Thoracic aorta (tissue), 2 donors: ENCODE results near the gene MCF2L. TPM values are rescaled to one million over a fixed set of nuclear protein-coding genes. Genes with fewer than 3 reads are reported as not detected.

Source experiments
- ATAC-seq: fragments of 150-250 bp; one replicate; pipeline ENCODE4 v1.8.0; 2017; ENCODE audit warnings: low read depth; ENCODE audit not compliant: insufficient number of reproducible peaks, low FRiP score
- DNase-seq: peaks from one replicate; pipeline ENCODE4 v3.0.0-alpha.2; 2020; ENCODE audit warnings: low spot score
- H3K27ac ChIP-seq, 2 donors: fragments of 200-600 bp; sonication (generic); 1 replicate in 1 of 2; 2 replicates in 1 of 2; pipeline ENCODE4 v1.5.1; 2016; ENCODE audit warnings: mild to moderate bottlenecking in 2 of 2, moderate library complexity in 2 of 2
- H3K27me3 ChIP-seq: fragments of 200-600 bp; sonication (generic); replicated peaks from 2 replicates; pipeline ENCODE4 v1.6.0; 2016; ENCODE audit warnings: mild to moderate bottlenecking; ENCODE audit not compliant: insufficient read depth
- H3K36me3 ChIP-seq: fragments of 200-600 bp; sonication (generic); one replicate; pipeline ENCODE4 v1.5.1; 2016
- H3K4me1 ChIP-seq, 2 donors: fragments of 200-600 bp; sonication (generic); 1 replicate in 1 of 2; 2 replicates in 1 of 2; pipeline versions ENCODE4 v1.5.1 to v1.6.0; 2016; ENCODE audit warnings: low read depth in 2 of 2, mild to moderate bottlenecking in 1 of 2; ENCODE audit not compliant: control insufficient read depth in 1 of 2
- H3K4me3 ChIP-seq: fragments of 200-600 bp; sonication (generic); 2 replicates; pipeline ENCODE4 v1.5.1; 2016; ENCODE audit warnings: mild to moderate bottlenecking
- H3K9me3 ChIP-seq: fragments of 200-600 bp; sonication (generic); 2 replicates; pipeline ENCODE4 v1.5.1; 2016
- total RNA-seq, 2 donors: library from RNA; depleted of rRNA; stranded (reverse); fragments of >200 nt; gene quantifications; one replicate each; pipeline versions ENCODE4 v1.1.0 to v1.2.3, GENCODE V29; 2016
- TF ChIP-seq, protein P1 (sequence below): fragments of 200-600 bp; sonication (generic); IDR thresholded peaks from one replicate; pipeline ENCODE4 v1.5.1; 2019; ENCODE audit warnings: antibody characterized with exemption

Gene MCF2L
- total RNA-seq, 2 donors from 2014 or later: 34.9 to 49.2 TPM

DNA sequence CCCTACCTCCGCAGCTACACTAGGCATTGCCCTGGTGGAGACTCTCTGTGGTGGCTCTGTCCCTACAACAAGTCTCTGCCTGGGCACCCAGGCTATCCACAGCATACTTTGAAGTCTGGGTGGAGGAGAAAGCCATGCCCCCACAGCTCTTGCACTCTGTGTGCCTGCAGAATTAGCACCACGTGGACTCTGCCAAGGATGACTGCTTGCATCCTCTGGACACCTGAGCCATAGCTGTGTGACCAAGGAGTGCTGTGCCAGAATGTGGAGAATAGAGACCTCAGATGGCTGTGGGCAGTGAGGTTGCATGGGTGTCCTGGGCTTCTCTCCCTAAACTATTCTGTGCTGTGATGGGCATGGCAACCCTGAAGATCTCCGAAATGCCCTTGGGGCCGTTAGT lies 21.2 kb upstream of the MCF2L start:
- TF ChIP-seq, protein P1, sequence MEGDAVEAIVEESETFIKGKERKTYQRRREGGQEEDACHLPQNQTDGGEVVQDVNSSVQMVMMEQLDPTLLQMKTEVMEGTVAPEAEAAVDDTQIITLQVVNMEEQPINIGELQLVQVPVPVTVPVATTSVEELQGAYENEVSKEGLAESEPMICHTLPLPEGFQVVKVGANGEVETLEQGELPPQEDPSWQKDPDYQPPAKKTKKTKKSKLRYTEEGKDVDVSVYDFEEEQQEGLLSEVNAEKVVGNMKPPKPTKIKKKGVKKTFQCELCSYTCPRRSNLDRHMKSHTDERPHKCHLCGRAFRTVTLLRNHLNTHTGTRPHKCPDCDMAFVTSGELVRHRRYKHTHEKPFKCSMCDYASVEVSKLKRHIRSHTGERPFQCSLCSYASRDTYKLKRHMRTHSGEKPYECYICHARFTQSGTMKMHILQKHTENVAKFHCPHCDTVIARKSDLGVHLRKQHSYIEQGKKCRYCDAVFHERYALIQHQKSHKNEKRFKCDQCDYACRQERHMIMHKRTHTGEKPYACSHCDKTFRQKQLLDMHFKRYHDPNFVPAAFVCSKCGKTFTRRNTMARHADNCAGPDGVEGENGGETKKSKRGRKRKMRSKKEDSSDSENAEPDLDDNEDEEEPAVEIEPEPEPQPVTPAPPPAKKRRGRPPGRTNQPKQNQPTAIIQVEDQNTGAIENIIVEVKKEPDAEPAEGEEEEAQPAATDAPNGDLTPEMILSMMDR: no peak
- Histone ChIP-seq H3K36me3 (no peaks in the 10 kb centered on the region), H3K27ac (no peak overlapping the region), H3K27me3 (no peaks in the 10 kb centered on the region), H3K9me3 (no peaks in the 10 kb centered on the region), H3K4me3 (no peak overlapping the region), H3K4me1 (peaks cover 7 to 13% of the 10 kb centered on the region in 2 donors)
- ATAC-seq (no peak), DNase-seq (no peak)

DNA sequence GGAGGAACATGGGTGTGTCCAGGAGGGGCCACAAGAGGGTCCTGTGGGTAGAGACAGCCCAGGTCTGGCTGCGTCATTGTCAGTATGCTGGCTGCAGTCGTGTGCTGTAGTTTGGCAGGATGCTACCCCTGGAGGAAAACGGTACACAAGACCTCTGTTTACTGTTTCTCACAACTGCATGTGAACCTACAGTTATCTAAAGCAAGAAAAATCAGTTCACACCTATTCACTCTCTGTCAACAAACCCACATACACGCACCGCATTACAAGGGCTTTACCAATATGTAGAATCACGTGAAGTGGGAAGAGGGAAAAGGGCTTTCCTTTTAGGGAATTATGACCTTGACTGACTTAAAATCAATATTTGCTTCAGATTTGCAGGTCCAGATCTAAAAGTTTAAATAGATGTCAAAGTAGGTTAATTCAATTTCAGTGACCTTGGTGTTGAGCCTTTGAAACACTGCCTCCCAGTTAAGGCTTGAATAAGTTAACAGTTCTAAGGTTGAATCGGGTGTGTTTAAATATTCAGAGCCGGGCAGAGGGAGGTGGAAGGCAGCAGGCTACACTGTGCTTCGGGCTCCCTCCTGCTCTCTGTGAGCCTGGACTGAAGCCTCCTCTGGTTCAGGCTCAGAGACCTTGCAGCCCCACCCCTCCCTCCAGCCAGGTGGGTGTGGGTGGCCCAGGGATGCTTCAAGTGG lies 17.2 kb upstream of the MCF2L start:
- Histone ChIP-seq H3K36me3 (no peaks in the 10 kb centered on the region), H3K4me1 (no peaks in the 10 kb centered on the region), H3K27ac (no peak overlapping the region), H3K27me3 (no peaks in the 10 kb centered on the region), H3K4me3 (no peak overlapping the region), H3K9me3 (no peaks in the 10 kb centered on the region)
- no peak for ATAC-seq
- TF ChIP-seq, protein P1: no peak
- DNase-seq: no peak

DNA sequence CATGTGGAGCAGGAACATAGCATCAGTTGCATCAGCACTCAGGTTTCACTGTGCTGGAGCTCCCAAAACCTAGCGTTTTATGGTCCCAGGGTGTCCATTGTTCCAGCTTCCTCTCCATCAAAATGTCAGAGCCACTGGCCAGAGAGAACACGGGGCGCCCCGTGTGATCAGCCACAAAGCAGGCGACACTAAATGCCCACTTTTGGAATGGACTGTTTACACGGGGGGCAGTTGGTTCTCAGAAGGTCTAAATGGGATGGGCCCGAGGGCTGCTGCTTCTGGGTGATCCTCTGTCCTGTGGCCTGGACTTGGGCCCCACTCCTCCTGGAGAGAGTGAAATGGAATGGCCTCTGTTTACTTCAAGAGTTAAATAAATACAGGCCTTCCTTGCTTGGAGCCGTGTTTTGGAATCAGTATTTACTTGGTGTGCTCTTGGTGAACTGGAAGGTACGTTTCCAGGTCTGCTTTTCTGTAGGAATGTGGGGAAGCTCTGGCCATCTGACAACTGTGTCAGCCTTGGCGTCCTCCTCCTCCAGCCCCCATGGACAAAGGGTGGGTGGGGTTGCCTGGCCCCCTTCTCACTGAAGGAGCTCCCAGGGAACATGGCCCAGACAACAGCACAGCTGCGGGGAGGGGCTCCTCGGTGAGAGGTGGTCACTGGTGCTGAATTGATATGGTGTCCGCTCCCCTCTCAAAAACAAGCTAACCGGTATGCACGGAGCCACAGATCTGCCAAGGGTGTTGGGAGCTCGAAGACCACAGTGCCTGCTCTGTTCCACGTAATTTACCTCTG lies 16.1 kb upstream of the MCF2L start:
- ATAC-seq: no peak

DNA sequence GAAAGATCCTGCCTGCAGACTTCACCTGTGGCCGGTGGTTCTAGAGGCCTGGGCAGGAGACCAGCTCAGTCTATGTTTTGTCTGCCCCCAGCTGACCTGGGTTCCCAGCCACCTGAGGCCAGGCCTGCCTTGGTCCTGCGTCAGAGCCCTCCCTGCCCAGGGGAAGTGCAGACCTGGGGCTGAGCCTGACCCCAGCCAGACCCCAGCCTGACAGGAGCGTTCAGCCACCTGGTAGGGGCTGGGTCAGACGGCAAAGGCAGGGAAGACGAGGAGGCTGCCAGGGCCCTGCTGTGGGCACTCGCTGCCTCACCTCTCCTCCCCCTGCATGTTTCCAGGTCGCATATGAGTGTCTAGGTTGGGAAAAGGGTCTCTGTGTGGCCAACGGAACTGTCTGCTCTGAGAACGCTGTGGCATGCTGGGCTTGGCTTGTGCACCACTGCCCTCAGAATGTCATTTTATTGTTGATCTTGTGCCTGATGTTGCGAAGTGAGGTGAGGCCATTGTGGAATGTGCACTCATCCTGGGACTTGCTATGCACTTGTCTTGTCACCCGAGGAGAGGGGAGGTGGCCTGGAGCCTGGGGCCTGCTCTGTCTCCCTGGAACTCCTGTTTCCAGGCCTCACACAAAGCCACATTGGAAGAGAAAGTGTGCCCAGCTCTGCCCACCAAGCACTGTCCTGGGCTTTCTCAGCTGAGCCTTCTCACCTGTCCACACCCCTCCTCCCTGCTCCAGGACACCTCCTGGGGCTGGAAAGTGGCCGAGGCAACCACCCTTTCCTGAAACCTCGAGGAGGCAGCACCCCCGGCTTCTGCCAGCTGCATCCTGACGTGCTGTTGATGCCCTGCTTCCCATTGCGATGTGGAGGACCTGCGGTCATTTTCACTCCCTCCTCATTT lies 15.2 kb upstream of the MCF2L start:
- Histone ChIP-seq H3K36me3 (no peaks in the 10 kb centered on the region), H3K4me1 (no peaks in the 10 kb centered on the region), H3K9me3 (no peaks in the 10 kb centered on the region), H3K4me3 (no peak overlapping the region), H3K27me3 (no peaks in the 10 kb centered on the region), H3K27ac (no peak overlapping the region)
- DNase-seq (no peak), ATAC-seq (no peak)
- TF ChIP-seq, protein P1: no peak

More for the DNA sequence above, 16.1 kb upstream of the MCF2L start:
- no peak for DNase-seq
- H3K4me3 ChIP-seq: no peak overlapping the region
- TF ChIP-seq, protein P1: no peak
- H3K27me3 ChIP-seq: no peaks in the 10 kb centered on the region
- H3K36me3 ChIP-seq: no peaks in the 10 kb centered on the region
- H3K4me1 ChIP-seq: no peaks in the 10 kb centered on the region
- no peak overlapping the region for H3K27ac ChIP-seq
- H3K9me3 ChIP-seq: no peaks in the 10 kb centered on the region
